Nucleus accumbens (tissue), 56 donors: ENCODE measurements around the gene UNC5B.
A peak's percentile ranks its signal among the peaks of the same experiment; 100 is the strongest.

Experiments used
- DNase-seq, 56 donors: peaks; one replicate each; lab custom pipeline; 2025; lab: John Stamatoyannopoulos, UW

The UNC5B gene

DNA sequence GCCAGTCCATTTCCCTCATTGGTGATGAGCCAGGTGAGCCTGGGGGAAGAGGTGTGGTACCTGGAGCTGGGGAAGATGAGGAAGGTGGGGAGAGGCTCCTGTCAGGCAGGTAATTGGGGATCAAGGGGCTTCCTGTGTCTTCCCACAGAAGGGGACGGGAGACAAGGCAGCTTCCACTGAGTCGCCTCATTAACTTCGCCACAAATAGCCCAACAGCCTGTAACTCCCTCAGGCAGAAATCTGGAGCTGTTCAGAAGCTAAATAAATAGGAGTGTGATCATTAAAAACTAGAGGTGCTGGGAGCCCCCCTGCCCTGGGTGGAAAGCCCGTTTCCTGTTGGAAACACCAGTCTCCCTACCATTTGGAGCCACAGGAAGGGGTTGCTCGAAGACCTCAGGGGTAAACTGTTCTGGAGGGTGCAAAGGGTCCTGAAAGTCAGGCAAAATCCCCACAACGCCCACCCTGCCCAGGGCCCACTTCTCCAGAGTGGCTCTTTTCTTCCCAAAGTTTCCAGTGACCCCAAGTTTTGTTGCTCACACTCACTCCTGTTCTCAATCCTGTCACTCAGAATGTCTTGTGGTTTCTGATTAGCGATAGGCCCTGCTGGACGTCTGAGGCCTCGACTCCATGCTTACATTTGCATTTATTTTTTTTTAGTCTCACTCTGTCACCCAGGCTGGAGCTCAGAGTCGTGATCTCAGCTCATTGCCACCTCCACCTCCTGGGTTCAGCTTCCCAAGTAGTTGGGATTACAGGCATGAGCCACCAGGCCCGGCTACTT, 25.7 kb downstream of the UNC5B start:
- no peak for DNase-seq

- no peak for DNase-seq
Observed at GRCh38 chr10:71238626-71239025, 26.3 kb downstream of the UNC5B start.

DNA sequence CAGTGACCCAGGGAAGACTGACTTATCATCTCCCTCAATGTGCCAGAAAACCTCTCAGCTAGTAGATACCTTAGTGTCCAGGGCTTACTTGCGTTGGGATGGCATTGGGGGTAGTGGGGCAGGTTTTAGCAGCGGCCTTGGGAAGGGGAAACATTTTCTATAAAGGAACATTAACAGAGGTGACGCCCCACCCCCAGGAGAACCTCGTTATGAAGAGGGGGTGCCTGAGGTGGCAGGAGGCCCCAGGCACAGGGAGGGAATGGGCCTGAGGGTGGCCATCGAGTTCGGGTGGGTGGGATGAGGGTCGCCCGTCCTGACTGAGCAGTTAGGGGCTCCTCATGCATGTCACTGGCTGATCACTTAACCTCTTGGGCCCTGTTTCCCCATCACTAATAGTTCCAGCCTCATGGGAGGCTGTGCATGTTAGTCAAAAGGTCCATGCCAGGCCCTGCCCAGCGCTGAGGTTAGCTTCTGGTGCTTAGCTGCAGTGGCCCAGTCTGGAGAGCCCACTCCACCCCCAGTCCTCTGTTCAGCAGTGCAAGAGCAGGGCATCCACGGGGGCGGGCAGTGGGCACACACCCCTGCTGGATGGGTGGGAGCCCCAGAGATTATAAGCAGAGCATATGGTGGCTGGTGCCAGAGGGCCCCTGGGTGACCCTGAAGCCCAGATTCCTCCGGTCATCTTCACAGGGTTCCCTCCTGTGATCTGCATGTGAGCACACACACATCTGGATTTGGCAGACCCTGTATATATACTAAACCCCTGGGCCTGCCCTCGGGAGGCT, 27.0 kb downstream of the UNC5B start:
- DNase-seq: no peak

DNA sequence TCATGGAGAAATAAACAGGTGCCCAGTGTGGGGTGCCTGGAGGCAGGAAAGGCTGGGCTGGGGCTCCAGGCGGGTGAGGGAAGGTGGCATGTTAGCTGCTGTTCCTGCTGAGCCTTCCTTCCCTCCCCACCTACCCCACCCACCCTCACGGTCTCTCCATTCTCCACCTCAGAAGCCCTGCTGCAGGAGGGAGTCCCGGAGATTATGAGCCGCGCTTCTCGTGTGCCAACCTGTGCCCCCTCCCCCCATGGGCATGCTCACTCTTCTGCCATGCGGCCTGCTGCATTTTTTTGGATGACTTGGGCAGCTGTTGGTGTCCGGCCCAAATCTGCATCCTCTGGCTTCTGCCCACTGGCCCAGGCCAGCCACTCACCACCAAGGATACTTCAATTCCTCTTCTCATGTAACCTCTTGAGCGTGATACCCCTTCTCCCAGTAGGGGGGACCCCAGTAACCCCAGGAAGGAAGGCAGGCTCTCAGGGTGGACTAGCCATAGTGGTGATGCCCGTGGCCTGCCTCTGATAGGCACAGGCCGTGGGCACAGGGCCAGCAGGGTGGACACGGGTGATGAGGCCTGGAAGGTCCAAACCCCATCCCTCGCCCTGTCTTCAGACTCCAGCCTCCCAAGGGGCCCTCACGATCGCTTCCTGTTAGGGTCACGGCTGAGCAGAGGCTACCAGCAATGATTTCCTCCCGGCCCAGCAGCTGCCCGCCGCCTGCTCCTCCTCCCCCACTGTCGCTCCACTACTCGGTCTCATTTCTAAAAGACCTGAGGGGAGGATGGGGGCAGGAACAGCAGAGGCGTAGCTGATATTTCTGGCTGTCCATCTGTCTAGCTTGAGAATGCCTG, 27.8 kb downstream of the UNC5B start:
- DNase-seq: peak in 1 of 56 donors; percentile 14

GRCh38 chr10:71241114-71241829, 28.9 kb downstream of the UNC5B start:
- DNase-seq: no peak

DNA sequence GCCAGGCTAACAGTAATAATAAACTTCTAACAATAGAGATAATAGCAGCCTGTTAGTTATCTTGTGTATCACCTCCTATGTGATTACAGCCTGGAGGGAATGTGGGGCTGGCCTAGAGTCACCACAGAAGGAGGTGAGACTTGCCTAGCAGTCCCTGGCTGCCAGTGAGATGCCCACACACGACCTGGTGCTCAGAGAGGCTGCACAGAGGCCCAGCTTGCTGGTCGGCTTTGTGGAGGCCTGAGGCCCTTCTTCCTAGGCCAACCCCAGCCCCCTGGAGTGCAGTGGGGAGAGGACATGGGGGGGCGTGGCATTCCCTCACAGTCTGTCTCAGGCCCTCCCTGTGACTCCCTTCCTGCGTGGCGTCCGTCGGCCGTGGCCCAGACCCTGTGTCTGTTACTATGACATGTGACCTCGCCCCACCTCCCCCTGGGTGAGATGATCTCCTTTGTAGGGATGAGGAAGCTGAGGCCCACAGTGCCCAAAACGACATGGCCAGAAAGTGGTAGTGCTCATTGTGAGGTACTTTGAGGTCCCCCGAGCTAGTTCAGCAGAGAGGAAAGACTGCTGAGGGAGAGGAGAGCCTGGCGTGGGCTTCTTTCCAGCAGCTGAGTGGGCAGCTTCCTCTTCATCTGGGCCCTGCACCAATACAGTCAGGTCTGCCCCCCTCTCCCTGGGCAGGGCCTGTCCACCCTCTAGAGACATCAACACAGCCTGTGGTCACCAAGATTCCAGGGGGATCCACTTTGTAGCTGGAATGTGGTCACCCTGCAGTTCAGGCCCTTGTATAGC, 29.7 kb downstream of the UNC5B start:
- DNase-seq: peak in 15 of 56 donors; percentile 29 to 72 (median 49)

- peak in 3 of 56 donors; percentile 48 to 68 (median 66) for DNase-seq
Observed at GRCh38 chr10:71242622-71243009, 30.2 kb downstream of the UNC5B start.

DNA sequence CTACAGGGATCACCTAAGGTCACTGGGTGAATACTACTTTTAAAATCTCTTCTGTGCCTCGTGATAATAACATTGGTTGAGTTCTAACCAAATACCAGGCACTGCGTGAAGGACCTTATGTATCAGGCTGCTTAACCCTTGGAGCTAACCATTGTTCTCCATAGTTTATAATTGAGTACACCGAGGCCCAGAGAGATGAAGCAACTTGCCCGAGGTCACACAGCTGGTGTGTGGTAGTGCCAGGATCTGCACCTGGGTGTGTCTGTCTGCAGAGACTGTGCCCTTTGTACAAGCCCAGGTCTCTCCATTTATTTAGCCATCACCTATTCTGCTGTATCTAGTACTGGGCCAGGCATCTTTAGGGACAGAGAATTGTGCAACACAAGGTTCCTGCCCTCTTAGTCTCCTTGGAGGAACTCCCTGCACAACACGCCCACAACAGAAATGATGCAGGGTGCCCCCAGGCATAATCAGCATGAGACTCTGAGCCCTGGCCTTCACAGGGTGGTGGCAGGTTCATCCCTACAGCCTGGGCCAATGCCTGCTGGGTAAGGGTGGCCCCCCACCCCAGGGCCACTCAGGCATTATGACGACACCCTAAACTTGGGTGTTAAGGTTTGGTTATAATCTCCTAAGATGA, 31.5 kb downstream of the UNC5B start:
- no peak for DNase-seq

GRCh38 chr10:71244431-71245419, 32.4 kb downstream of the UNC5B start:
- DNase-seq: peak in 1 of 56 donors; percentile 12

- no peak for DNase-seq
Observed at GRCh38 chr10:71245420-71246325, 33.3 kb downstream of the UNC5B start.

GRCh38 chr10:71246591-71247413, 34.4 kb downstream of the UNC5B start:
- no peak for DNase-seq

DNA sequence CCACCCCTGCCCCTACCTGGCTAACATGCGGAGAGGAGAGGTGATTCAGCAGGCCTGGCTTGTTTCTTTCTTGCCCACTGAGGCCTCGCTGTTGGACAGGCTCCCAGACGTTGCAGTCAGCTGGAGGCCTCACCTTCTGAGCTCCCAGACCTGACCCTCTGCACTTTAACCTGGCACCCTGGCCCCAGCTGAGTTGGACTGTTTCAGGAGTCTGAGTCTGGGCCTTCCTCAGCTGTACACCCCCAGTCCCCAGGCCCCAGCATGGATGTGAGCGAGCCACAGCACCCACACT, 35.0 kb downstream of the UNC5B start:
- DNase-seq: no peak

- no peak for DNase-seq
Observed at GRCh38 chr10:71247804-71248203, 35.4 kb downstream of the UNC5B start.

GRCh38 chr10:71248210-71248609, 35.8 kb downstream of the UNC5B start:
- no peak for DNase-seq

DNA sequence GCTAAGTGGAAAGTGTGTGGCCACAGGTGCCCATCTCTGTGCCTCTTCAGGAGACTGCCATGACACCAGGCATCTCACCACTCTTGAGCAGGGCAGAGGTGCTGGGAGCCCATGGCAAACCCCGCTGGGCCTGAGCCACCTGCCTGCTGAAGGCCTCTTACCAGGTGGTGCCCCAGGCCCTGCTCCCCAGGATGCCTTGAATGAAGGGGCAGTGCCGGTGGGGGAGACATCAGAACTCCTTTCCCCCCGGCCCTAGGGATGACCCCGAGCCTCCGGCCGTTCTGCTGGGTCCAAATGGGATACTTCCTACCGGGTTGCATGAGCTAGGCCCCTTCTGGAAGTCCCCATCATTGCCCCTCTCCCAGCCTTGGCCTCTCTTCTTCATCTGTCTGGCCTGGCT, 37.6 kb downstream of the UNC5B start:
- DNase-seq: no peak

GRCh38 chr10:71250405-71250804, 38.0 kb downstream of the UNC5B start:
- DNase-seq: no peak
